ENCODE results near the gene FEZ2.

Gene FEZ2

GRCh38 chr2:36586672-36587071 lies 11.3 kb downstream of the FEZ2 start:
- DNase-seq, result no peak

GRCh38 chr2:36584148-36584794 lies 13.7 kb downstream of the FEZ2 start:
- DNase-seq, result no peak

GRCh38 chr2:36582951-36583350 lies 15.0 kb downstream of the FEZ2 start:
- DNase-seq, result no peak

- no peak for DNase-seq
Observed at GRCh38 chr2:36582538-36582937, 15.4 kb downstream of the FEZ2 start.

- no peak for DNase-seq
Observed at GRCh38 chr2:36579297-36579664, 18.7 kb downstream of the FEZ2 start.

- DNase-seq, result no peak
Observed at GRCh38 chr2:36578343-36579296, 19.3 kb downstream of the FEZ2 start.

- no peak for DNase-seq
Observed at GRCh38 chr2:36577884-36578283, 20.1 kb downstream of the FEZ2 start.

- DNase-seq, result no peak
Observed at GRCh38 chr2:36574560-36574959, 23.4 kb downstream of the FEZ2 start.

GRCh38 chr2:36573165-36573564 lies 24.8 kb downstream of the FEZ2 start:
- no peak for DNase-seq

- DNase-seq, result no peak
Observed at GRCh38 chr2:36572719-36573059, 25.3 kb downstream of the FEZ2 start.

- DNase-seq, result no peak
Observed at GRCh38 chr2:36572054-36572718, 25.8 kb downstream of the FEZ2 start.

- no peak for DNase-seq
Observed at GRCh38 chr2:36570416-36570815, 27.6 kb downstream of the FEZ2 start.

- no peak for DNase-seq
Observed at GRCh38 chr2:36569267-36569856, 28.6 kb downstream of the FEZ2 start.

- DNase-seq, result no peak
Observed at GRCh38 chr2:36568516-36569246, 29.3 kb downstream of the FEZ2 start.

- DNase-seq, result no peak
Observed at GRCh38 chr2:36567711-36568408, 30.1 kb downstream of the FEZ2 start.

GRCh38 chr2:36566887-36567286 lies 31.1 kb downstream of the FEZ2 start:
- DNase-seq, result no peak

- no peak for DNase-seq
Observed at GRCh38 chr2:36565712-36566111, 32.3 kb downstream of the FEZ2 start.

GRCh38 chr2:36564377-36564930 lies 33.5 kb downstream of the FEZ2 start:
- no peak for DNase-seq

- DNase-seq, result no peak
Observed at GRCh38 chr2:36562973-36563532, 34.9 kb downstream of the FEZ2 start.

- DNase-seq, result no peak
Observed at GRCh38 chr2:36562240-36562639, 35.7 kb downstream of the FEZ2 start.

GRCh38 chr2:36561237-36561944 lies 36.6 kb downstream of the FEZ2 start:
- DNase-seq, result no peak
